Type B pancreatic cell (in vitro differentiated cells): ENCODE data around the gene RAB36. TPM values are rescaled to one million over a fixed set of nuclear protein-coding genes. Genes with fewer than 3 reads are reported as not detected.

ENCODE experiments used
- DNase-seq: peaks from one replicate; pipeline ENCODE4 v3.0.0; 2021; ENCODE audit warnings: mixed read lengths; ENCODE audit not compliant: unreplicated experiment; ENCODE audit errors: extremely low spot score
- H3K27ac Mint-ChIP-seq: 2 replicates; pipeline ENCODE4 v1.8.0; 2021; ENCODE audit warnings: mild to moderate bottlenecking, mixed read lengths
- H3K27me3 Mint-ChIP-seq: 2 replicates; pipeline ENCODE4 v1.8.0; 2021; ENCODE audit warnings: mixed read lengths
- H3K36me3 Mint-ChIP-seq: 2 replicates; pipeline ENCODE4 v1.8.0; 2021; ENCODE audit warnings: mixed read lengths
- H3K4me1 Mint-ChIP-seq: one replicate; pipeline ENCODE4 v1.8.0; 2021; ENCODE audit warnings: mixed read lengths; ENCODE audit not compliant: unreplicated experiment
- H3K4me3 Mint-ChIP-seq: 2 replicates; pipeline ENCODE4 v1.8.0; 2021; ENCODE audit warnings: mild to moderate bottlenecking, mixed read lengths
- H3K9me3 Mint-ChIP-seq: 2 replicates; pipeline ENCODE4 v1.8.0; 2021; ENCODE audit warnings: mixed read lengths
- CTCF ChIP-seq: fragments of 200-600 bp; sonication (generic); conservative IDR thresholded peaks from 2 replicates; pipeline ENCODE4 v1.5.0; 2021; ENCODE audit warnings: antibody characterized with exemption, mild to moderate bottlenecking
- total RNA-seq: library from RNA; stranded (reverse); gene quantifications from 2 replicates; pipeline ENCODE4 v1.2.1, GENCODE V29; 2021; ENCODE audit warnings: low replicate concordance

RAB36 gene
- total RNA-seq, 1 donor from 2014 or later: 18.4 TPM

- no peak overlapping the region for H3K27ac Mint-ChIP-seq
- H3K4me1 Mint-ChIP-seq: peaks cover 40% of the 10 kb centered on the region
- no peaks in the 10 kb centered on the region for H3K9me3 Mint-ChIP-seq
- no peaks in the 10 kb centered on the region for H3K27me3 Mint-ChIP-seq
- DNase-seq: no peak
- peaks cover 4% of the 10 kb centered on the region for H3K36me3 Mint-ChIP-seq
- no peak for TF ChIP-seq CTCF
- H3K4me3 Mint-ChIP-seq: no peak overlapping the region
Measured at GRCh38 chr22:23213022-23213555, 67.8 kb downstream of the RAB36 start.

GRCh38 chr22:23213581-23214334, 68.5 kb downstream of the RAB36 start:
- H3K27ac Mint-ChIP-seq: no peak overlapping the region
- H3K36me3 Mint-ChIP-seq: peaks cover 2% of the 10 kb centered on the region
- H3K4me3 Mint-ChIP-seq: no peak overlapping the region
- H3K4me1 Mint-ChIP-seq: peaks cover 47% of the 10 kb centered on the region
- no peak for DNase-seq
- H3K9me3 Mint-ChIP-seq: no peaks in the 10 kb centered on the region
- no peak for TF ChIP-seq CTCF
- H3K27me3 Mint-ChIP-seq: no peaks in the 10 kb centered on the region

Other genes with a start within 250 kb of the RAB36 start
- gene GNAZ, start 75.0 kb upstream of the RAB36 start, total RNA-seq: 8.7 and 14.4 TPM in 2 replicates
- 0.93 and 1.5 TPM in 2 replicates for gene RSPH14, start 3.5 kb upstream of the RAB36 start, total RNA-seq
- gene BCR, start 35.0 kb downstream of the RAB36 start, total RNA-seq: 61.2 and 71.6 TPM in 2 replicates